Measurements from ENCODE around the gene FSTL5. TPM values are rescaled to one million over a fixed set of nuclear protein-coding genes. Genes with fewer than 3 reads are reported as not detected.

The FSTL5 gene
- total RNA-seq, 2 experiments from 2014 or later: not detected

DNA sequence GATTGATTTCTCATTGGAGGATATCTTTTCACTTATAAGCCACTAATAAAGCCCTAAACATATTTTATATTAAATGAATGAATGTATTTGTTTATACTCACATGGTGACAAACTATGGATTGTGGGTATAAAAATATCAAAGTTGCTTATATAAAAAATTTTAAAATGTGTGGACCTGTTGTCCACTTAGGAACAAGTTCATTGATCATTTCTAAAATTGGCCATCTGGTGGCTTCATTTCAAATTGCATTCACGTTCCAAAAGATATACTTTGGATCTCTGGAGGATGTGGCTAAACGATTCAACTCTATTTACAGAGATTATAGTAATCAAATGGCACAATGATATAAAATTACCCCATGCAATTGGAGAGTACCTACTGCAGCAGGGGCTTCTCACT lies 32.5 kb downstream of the FSTL5 start:
- BruUV-seq (replicated peaks): no TSS peak
- Histone ChIP-seq H3K4me3 (ENCODE audit: low read depth, low read length, poor library complexity, severe bottlenecking) (no peak overlapping the region), H3K4me2 (ENCODE audit: low read length) (no peak overlapping the region), H3K4me1 (ENCODE audit: insufficient read depth, low read length, poor library complexity, severe bottlenecking) (no peaks in the 10 kb centered on the region), H3K9me2 (ENCODE audit: insufficient read depth, low read length) (no peaks in the 10 kb centered on the region), H3K9me3 (ENCODE audit: low read length) (no peaks in the 10 kb centered on the region), H3K79me2 (ENCODE audit: insufficient read depth, low read depth, low read length) (no peaks in the 10 kb centered on the region), H4K20me1 (ENCODE audit: insufficient read depth, low read length) (no peaks in the 10 kb centered on the region), H2AFZ (ENCODE audit: low read length) (no peak overlapping the region), H3K36me3 (ENCODE audit: insufficient read depth, low read length) (no peaks in the 10 kb centered on the region), H3K27ac (ENCODE audit: low read depth, low read length, poor library complexity, severe bottlenecking) (no peak overlapping the region)
- ChIA-PET CTCF (ENCODE audit: unreplicated experiment) (no interaction called here), POLR2A (no interaction called here)
- TF ChIP-seq EZH2phosphoT487 (IDR thresholded peaks at IDR 0.05; ENCODE audit: borderline replicate concordance, low read depth, low read length): no peak
- TF ChIP-seq, protein P1, sequence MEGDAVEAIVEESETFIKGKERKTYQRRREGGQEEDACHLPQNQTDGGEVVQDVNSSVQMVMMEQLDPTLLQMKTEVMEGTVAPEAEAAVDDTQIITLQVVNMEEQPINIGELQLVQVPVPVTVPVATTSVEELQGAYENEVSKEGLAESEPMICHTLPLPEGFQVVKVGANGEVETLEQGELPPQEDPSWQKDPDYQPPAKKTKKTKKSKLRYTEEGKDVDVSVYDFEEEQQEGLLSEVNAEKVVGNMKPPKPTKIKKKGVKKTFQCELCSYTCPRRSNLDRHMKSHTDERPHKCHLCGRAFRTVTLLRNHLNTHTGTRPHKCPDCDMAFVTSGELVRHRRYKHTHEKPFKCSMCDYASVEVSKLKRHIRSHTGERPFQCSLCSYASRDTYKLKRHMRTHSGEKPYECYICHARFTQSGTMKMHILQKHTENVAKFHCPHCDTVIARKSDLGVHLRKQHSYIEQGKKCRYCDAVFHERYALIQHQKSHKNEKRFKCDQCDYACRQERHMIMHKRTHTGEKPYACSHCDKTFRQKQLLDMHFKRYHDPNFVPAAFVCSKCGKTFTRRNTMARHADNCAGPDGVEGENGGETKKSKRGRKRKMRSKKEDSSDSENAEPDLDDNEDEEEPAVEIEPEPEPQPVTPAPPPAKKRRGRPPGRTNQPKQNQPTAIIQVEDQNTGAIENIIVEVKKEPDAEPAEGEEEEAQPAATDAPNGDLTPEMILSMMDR (conservative IDR thresholded peaks at IDR 0.05; ENCODE audit: low read length): peak; percentile 29; the same call in 1 of the 2 replicates
- no peak for DNase-seq (ENCODE audit: low spot score)
- intact Hi-C loops (cut with micrococcal nuclease; ENCODE audit: unreplicated experiment): no loop called here

GRCh38 chr4:162126729-162127128 lies 37.1 kb downstream of the FSTL5 start:
- Histone ChIP-seq H3K36me3 (ENCODE audit: insufficient read depth, low read length) (no peaks in the 10 kb centered on the region), H3K9me3 (ENCODE audit: low read length) (no peaks in the 10 kb centered on the region), H3K27ac (ENCODE audit: low read depth, low read length, poor library complexity, severe bottlenecking) (no peak overlapping the region), H3K4me2 (ENCODE audit: low read length) (no peak overlapping the region), H3K4me3 (ENCODE audit: low read depth, low read length, poor library complexity, severe bottlenecking) (no peak overlapping the region), H3K4me1 (ENCODE audit: insufficient read depth, low read length, poor library complexity, severe bottlenecking) (no peaks in the 10 kb centered on the region), H2AFZ (ENCODE audit: low read length) (no peak overlapping the region), H4K20me1 (ENCODE audit: insufficient read depth, low read length) (no peaks in the 10 kb centered on the region), H3K9me2 (ENCODE audit: insufficient read depth, low read length) (no peaks in the 10 kb centered on the region), H3K79me2 (ENCODE audit: insufficient read depth, low read depth, low read length) (no peaks in the 10 kb centered on the region)
- DNase-seq (ENCODE audit: low spot score): no peak
- intact Hi-C loops (cut with micrococcal nuclease; ENCODE audit: unreplicated experiment): no loop called here
- no peak for TF ChIP-seq EZH2phosphoT487 (IDR thresholded peaks at IDR 0.05; ENCODE audit: borderline replicate concordance, low read depth, low read length)
- TF ChIP-seq, protein P1 (conservative IDR thresholded peaks at IDR 0.05; ENCODE audit: low read length): no peak
- ChIA-PET CTCF (ENCODE audit: unreplicated experiment) (no interaction called here), POLR2A (no interaction called here)
- BruUV-seq (replicated peaks): no TSS peak

- Histone ChIP-seq H3K79me2 (ENCODE audit: insufficient read depth, low read depth, low read length) (no peaks in the 10 kb centered on the region), H3K27ac (ENCODE audit: low read depth, low read length, poor library complexity, severe bottlenecking) (no peak overlapping the region), H3K36me3 (ENCODE audit: insufficient read depth, low read length) (no peaks in the 10 kb centered on the region), H3K4me3 (ENCODE audit: low read depth, low read length, poor library complexity, severe bottlenecking) (no peak overlapping the region), H3K9me3 (ENCODE audit: low read length) (no peaks in the 10 kb centered on the region), H3K9me2 (ENCODE audit: insufficient read depth, low read length) (no peaks in the 10 kb centered on the region), H3K4me2 (ENCODE audit: low read length) (no peak overlapping the region), H2AFZ (ENCODE audit: low read length) (no peak overlapping the region), H3K4me1 (ENCODE audit: insufficient read depth, low read length, poor library complexity, severe bottlenecking) (no peaks in the 10 kb centered on the region), H4K20me1 (ENCODE audit: insufficient read depth, low read length) (no peaks in the 10 kb centered on the region)
- ChIA-PET POLR2A (no interaction called here), CTCF (ENCODE audit: unreplicated experiment) (no interaction called here)
- no peak for DNase-seq (ENCODE audit: low spot score)
- intact Hi-C loops (cut with micrococcal nuclease; ENCODE audit: unreplicated experiment): no loop called here
- no peak for TF ChIP-seq EZH2phosphoT487 (IDR thresholded peaks at IDR 0.05; ENCODE audit: borderline replicate concordance, low read depth, low read length)
- TF ChIP-seq, protein P1 (conservative IDR thresholded peaks at IDR 0.05; ENCODE audit: low read length): no peak
- no TSS peak for BruUV-seq (replicated peaks)
Observed at GRCh38 chr4:162117051-162117450, 46.7 kb downstream of the FSTL5 start.

All from OCI-LY7 (cell line).